PC-9 (cell line): ENCODE measurements around the gene KITLG. TPM values are rescaled to one million over a fixed set of nuclear protein-coding genes. Genes with fewer than 3 reads are reported as not detected.

Experiments used
- BruUV-seq: library from RNA; stranded (reverse); fragments of 400-500 nt; replicated peaks from 2 replicates; lab custom pipeline; 2021; lab: Mats Ljungman, UMichigan
- CTCF ChIA-PET: fragments of 300-600 bp; sonication (Branson Sonifier 250); formaldehyde crosslinking; loops from one replicate; lab custom pipeline; 2022; ENCODE audit warnings: antibody characterized with exemption; lab: Charles Lee
- POLR2A ChIA-PET: fragments of 300-600 bp; sonication (Branson Sonifier 250); formaldehyde crosslinking; loops from one replicate; lab custom pipeline; 2022; ENCODE audit warnings: antibody characterized with exemption; ENCODE audit not compliant: unreplicated experiment; lab: Charles Lee
- DNase-seq, 2 experiments: peaks; one replicate each; pipeline versions ENCODE4 v3.0.0 to v3.0.0-alpha.2; 2015 to 2022; ENCODE audit warnings: mixed read lengths in 1 of 2
- H2AFZ ChIP-seq: fragments of 200-600 bp; sonication (generic); 2 replicates; pipeline ENCODE4 v1.8.1; 2017; ENCODE audit warnings: antibody characterized with exemption
- H3F3A ChIP-seq: fragments of 200-600 bp; sonication (generic); 2 replicates; pipeline ENCODE4 v1.8.1; 2017; ENCODE audit warnings: antibody characterized with exemption, mild to moderate bottlenecking, low read depth; ENCODE audit not compliant: insufficient read depth
- H3K27ac ChIP-seq: fragments of 200-600 bp; sonication (generic); 2 replicates; pipeline ENCODE4 v1.6.1; 2016; ENCODE audit warnings: mixed run types
- H3K27me3 ChIP-seq: fragments of 200-600 bp; sonication (generic); 2 replicates; pipeline ENCODE4 v1.6.1; 2016; ENCODE audit warnings: low read depth, mixed run types; ENCODE audit not compliant: insufficient read depth
- H3K36me3 ChIP-seq: fragments of 200-600 bp; sonication (generic); 2 replicates; pipeline ENCODE4 v1.6.1; 2016; ENCODE audit warnings: low read depth, mixed run types
- H3K4me1 ChIP-seq: fragments of 200-600 bp; sonication (generic); replicated peaks from 2 replicates; pipeline ENCODE4 v1.6.1; 2016; ENCODE audit warnings: mixed run types; ENCODE audit not compliant: insufficient read depth
- H3K4me2 ChIP-seq: fragments of 200-600 bp; sonication (generic); 2 replicates; pipeline ENCODE4 v1.6.1; 2017; ENCODE audit warnings: mixed run types
- H3K4me3 ChIP-seq: fragments of 200-600 bp; sonication (generic); 2 replicates; pipeline ENCODE4 v1.6.1; 2016; ENCODE audit warnings: mixed run types
- H3K79me2 ChIP-seq: fragments of 200-600 bp; sonication (generic); 2 replicates; pipeline ENCODE4 v1.6.1; 2017; ENCODE audit warnings: low read depth, mixed run types
- H3K9me2 ChIP-seq: fragments of 200-600 bp; sonication (generic); 2 replicates; pipeline ENCODE4 v1.8.1; 2017; ENCODE audit warnings: mild to moderate bottlenecking; ENCODE audit not compliant: insufficient read depth
- H3K9me3 ChIP-seq: fragments of 200-600 bp; sonication (generic); 2 replicates; pipeline ENCODE4 v1.8.1; 2016; ENCODE audit warnings: low read depth; ENCODE audit not compliant: insufficient read depth
- H4K20me1 ChIP-seq: fragments of 200-600 bp; sonication (generic); 2 replicates; pipeline ENCODE4 v1.8.1; 2017; ENCODE audit not compliant: insufficient read depth
- EZH2 ChIP-seq: fragments of 200-600 bp; sonication (generic); IDR thresholded peaks from 2 replicates; pipeline ENCODE4 v1.8.0; 2017; ENCODE audit warnings: antibody characterized with exemption, low read depth
- intact Hi-C: fragments of 100-400 bp; cut with micrococcal nuclease; formaldehyde crosslinking; loops from one replicate; pipeline ENCODE4 v1.10.0; 2022; ENCODE audit not compliant: unreplicated experiment
- total RNA-seq: library from RNA; stranded (reverse); gene quantifications from 2 replicates; pipeline ENCODE4 v1.2.3, GENCODE V29; 2021
- TF ChIP-seq, protein P1 (sequence below): fragments of 200-600 bp; sonication (generic); conservative IDR thresholded peaks from 2 replicates; pipeline ENCODE4 v1.6.1; 2017; ENCODE audit warnings: mixed run types, antibody characterized with exemption, mild to moderate bottlenecking, moderate library complexity

Gene KITLG
- total RNA-seq, 1 experiment from 2014 or later = 15.8 TPM

DNA sequence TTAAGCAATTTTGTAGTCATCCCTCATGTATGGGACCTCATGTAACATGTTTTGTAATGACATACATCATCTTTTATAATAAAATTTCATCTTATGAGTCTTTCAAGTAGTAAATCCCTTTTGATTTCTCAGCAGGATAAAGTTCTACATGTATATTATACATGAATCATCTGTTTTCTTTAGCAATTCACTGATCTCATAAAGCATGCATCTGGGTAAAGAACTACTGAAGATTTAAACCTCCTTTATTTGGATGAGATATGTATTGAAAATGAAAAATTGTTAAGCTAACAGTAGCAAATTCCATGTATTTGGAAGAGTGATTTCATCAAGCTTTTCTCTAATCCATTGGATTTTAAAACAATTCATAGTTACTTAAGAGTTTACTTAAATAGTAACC, 126.9 kb downstream of the KITLG start:
- no peak for DNase-seq
- BruUV-seq = no TSS peak
- no peak for TF ChIP-seq EZH2
- TF ChIP-seq, protein P1, sequence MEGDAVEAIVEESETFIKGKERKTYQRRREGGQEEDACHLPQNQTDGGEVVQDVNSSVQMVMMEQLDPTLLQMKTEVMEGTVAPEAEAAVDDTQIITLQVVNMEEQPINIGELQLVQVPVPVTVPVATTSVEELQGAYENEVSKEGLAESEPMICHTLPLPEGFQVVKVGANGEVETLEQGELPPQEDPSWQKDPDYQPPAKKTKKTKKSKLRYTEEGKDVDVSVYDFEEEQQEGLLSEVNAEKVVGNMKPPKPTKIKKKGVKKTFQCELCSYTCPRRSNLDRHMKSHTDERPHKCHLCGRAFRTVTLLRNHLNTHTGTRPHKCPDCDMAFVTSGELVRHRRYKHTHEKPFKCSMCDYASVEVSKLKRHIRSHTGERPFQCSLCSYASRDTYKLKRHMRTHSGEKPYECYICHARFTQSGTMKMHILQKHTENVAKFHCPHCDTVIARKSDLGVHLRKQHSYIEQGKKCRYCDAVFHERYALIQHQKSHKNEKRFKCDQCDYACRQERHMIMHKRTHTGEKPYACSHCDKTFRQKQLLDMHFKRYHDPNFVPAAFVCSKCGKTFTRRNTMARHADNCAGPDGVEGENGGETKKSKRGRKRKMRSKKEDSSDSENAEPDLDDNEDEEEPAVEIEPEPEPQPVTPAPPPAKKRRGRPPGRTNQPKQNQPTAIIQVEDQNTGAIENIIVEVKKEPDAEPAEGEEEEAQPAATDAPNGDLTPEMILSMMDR = no peak
- Histone ChIP-seq H3F3A (no peaks in the 10 kb centered on the region), H2AFZ (no peak overlapping the region), H3K4me1 (no peaks in the 10 kb centered on the region), H3K36me3 (no peaks in the 10 kb centered on the region), H3K9me2 (no peaks in the 10 kb centered on the region), H3K4me2 (no peak overlapping the region), H4K20me1 (no peaks in the 10 kb centered on the region), H3K4me3 (no peak overlapping the region), H3K79me2 (no peaks in the 10 kb centered on the region), H3K27me3 (no peaks in the 10 kb centered on the region), H3K27ac (no peak overlapping the region), H3K9me3 (no peaks in the 10 kb centered on the region)
- intact Hi-C loops = no loop called here
- ChIA-PET POLR2A (interaction anchor here (0.6 kb wide), 1 partner anchor 70 kb away, joined by 4 read pairs; no protein-coding TSS in a partner anchor), CTCF (no interaction called here)

DNA sequence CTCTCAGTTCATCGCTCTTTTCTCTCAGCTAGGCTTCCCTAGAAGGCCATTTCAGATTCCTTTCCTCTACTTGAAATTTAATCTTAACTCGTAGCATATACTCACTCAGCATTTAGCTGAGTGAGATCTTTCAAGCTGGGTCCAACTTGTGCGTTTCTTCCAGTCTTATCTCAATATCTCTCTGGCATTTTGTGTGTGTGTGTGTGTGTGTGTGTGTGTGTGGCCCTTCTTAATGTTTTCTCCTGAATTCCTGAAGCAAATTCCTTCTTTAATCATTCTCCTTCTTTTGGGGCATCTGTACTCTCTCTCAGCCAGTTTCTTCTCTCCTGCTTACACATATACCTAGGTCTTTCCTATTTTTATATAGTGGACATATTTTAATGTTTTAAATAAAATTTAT, 129.1 kb downstream of the KITLG start:
- DNase-seq = no peak
- H3K27ac ChIP-seq = no peak overlapping the region
- H4K20me1 ChIP-seq = no peaks in the 10 kb centered on the region
- ChIA-PET POLR2A (no interaction called here), CTCF (no interaction called here)
- BruUV-seq = no TSS peak
- intact Hi-C loops = no loop called here
- no peak for TF ChIP-seq EZH2
- TF ChIP-seq, protein P1 = no peak
- no peaks in the 10 kb centered on the region for H3K27me3 ChIP-seq
- no peaks in the 10 kb centered on the region for H3K36me3 ChIP-seq
- no peak overlapping the region; the same call in 1 of the 2 replicates for H2AFZ ChIP-seq
- H3K79me2 ChIP-seq = no peaks in the 10 kb centered on the region
- H3K4me3 ChIP-seq = no peak overlapping the region
- H3F3A ChIP-seq = no peaks in the 10 kb centered on the region
- H3K4me2 ChIP-seq = no peak overlapping the region
- no peaks in the 10 kb centered on the region for H3K9me3 ChIP-seq
- H3K9me2 ChIP-seq = no peaks in the 10 kb centered on the region
- no peaks in the 10 kb centered on the region for H3K4me1 ChIP-seq

DNA sequence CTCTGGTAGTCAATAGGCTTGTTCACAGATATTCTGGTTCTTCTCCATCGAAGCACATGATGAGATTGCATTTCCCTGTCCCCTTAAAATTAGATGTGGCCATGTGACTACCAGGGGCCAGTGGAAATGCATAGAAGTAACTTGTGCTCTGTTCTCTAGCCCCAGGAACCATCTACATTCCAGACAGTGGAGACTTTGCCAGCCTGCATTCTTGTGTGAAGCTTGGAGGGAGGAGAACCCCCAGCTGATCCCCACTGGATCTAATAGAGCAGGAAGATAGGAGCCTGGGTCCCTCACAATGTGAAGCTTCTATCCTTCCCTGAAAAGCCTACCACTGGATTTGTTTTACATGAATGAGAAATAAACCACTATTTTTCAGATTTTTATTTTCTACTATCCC, 130.1 kb downstream of the KITLG start:
- no peaks in the 10 kb centered on the region for H3K79me2 ChIP-seq
- H3K9me3 ChIP-seq = no peaks in the 10 kb centered on the region
- no peaks in the 10 kb centered on the region for H3F3A ChIP-seq
- intact Hi-C loops = no loop called here
- no peaks in the 10 kb centered on the region for H4K20me1 ChIP-seq
- no peak overlapping the region for H2AFZ ChIP-seq
- no peak for DNase-seq
- H3K4me3 ChIP-seq = no peak overlapping the region
- no peaks in the 10 kb centered on the region for H3K9me2 ChIP-seq
- H3K4me2 ChIP-seq = no peak overlapping the region
- H3K27ac ChIP-seq = no peak overlapping the region
- TF ChIP-seq, protein P1 = no peak
- TF ChIP-seq EZH2 = no peak
- no peaks in the 10 kb centered on the region for H3K4me1 ChIP-seq
- BruUV-seq = no TSS peak
- H3K36me3 ChIP-seq = no peaks in the 10 kb centered on the region
- H3K27me3 ChIP-seq = no peaks in the 10 kb centered on the region
- ChIA-PET POLR2A (no interaction called here), CTCF (no interaction called here)
